ENCODE measurements around the gene NFIC. TPM values are rescaled to one million over a fixed set of nuclear protein-coding genes. Genes with fewer than 3 reads are reported as not detected.

NFIC gene
- total and polyA plus RNA-seq, 4 donors = 12.8 to 100 (median 75.1) TPM

DNA sequence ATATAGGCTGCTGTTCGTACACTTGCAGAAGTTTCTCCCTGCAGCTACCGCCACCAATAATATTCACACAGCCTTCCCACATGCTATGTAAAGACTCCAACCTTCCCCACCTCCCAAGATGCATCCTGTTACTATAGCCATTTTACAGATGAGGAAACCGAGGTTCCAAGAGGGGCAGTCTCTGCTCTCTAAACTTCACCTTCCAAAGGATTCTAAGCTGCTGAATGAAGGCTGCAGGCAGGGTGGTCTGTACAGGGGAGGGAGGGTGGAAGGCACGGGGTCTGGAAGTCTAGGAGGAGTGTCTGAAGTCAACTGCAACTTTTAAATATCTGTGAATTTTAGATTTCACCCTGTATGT lies 1.9 kb upstream of the NFIC start:
- H3K27ac ChIP-seq (ENCODE audit: low read depth in 1 of 2, low read length in 2 of 2) = no peak overlapping the region
- no peak for TF ChIP-seq HNF4A (conservative IDR thresholded peaks at IDR 0.05)
- no peak for TF ChIP-seq HNF4G (IDR thresholded peaks at IDR 0.05)
- no peak for DNase-seq (ENCODE audit: low spot score)
- H3K9ac ChIP-seq (ENCODE audit: low read depth in 1 of 2, low read length in 2 of 2) = no peak overlapping the region
- H3K36me3 ChIP-seq (ENCODE audit: control insufficient read depth in 4 of 4, insufficient read depth in 3 of 4, low read depth in 1 of 4, low read length in 3 of 4) = no peaks in the 10 kb centered on the region
- no peaks in the 10 kb centered on the region for H3K27me3 ChIP-seq (ENCODE audit: control insufficient read depth in 4 of 4, insufficient read depth in 4 of 4, low read length in 3 of 4)
- H3K4me3 ChIP-seq (ENCODE audit: low read depth in 1 of 3, low read length in 3 of 3) = no peak overlapping the region
- H3K9me3 ChIP-seq (ENCODE audit: control insufficient read depth in 4 of 4, low read length in 3 of 4) = no peaks in the 10 kb centered on the region
- 87% methylated on average over 4 of the region's 4 CpGs for WGBS
- H3K4me1 ChIP-seq (ENCODE audit: control insufficient read depth in 4 of 4, insufficient read depth in 4 of 4, low read length in 3 of 4) = peaks cover 5 to 51% (median 34%) of the 10 kb centered on the region in 4 donors

- TF ChIP-seq HNF4A (conservative IDR thresholded peaks at IDR 0.05) = peak in 1 of 2 donors; percentile 37
- peak; percentile 30 to 50 for TF ChIP-seq RXRA (IDR thresholded peaks at IDR 0.05)
- TF ChIP-seq EGR1 (IDR thresholded peaks at IDR 0.05; ENCODE audit: low read depth in 2 of 2) = no peak
- no peak for TF ChIP-seq GABPA (IDR thresholded peaks at IDR 0.05 in 1 of 2, conservative IDR thresholded peaks at IDR 0.05 in 1 of 2)
- peak; percentile 48 for TF ChIP-seq NR2F2 (IDR thresholded peaks at IDR 0.05)
- Histone ChIP-seq H3K27ac (ENCODE audit: low read depth in 1 of 2, low read length in 2 of 2) (peak overlapping the region; percentile 95 to 97), H3K27me3 (ENCODE audit: control insufficient read depth in 4 of 4, insufficient read depth in 4 of 4, low read length in 3 of 4) (no peaks in the 10 kb centered on the region), H3K9me3 (ENCODE audit: control insufficient read depth in 4 of 4, low read length in 3 of 4) (no peaks in the 10 kb centered on the region), H3K4me1 (ENCODE audit: control insufficient read depth in 4 of 4, insufficient read depth in 4 of 4, low read length in 3 of 4) (peaks cover 5 to 59% (median 38%) of the 10 kb centered on the region in 4 donors), H3K9ac (ENCODE audit: low read depth in 1 of 2, low read length in 2 of 2) (peak overlapping the region in 1 of 2 donors; percentile 24), H3K4me3 (ENCODE audit: low read depth in 1 of 3, low read length in 3 of 3) (peak overlapping the region in 2 of 3 donors; percentile 7 to 92), H3K36me3 (ENCODE audit: control insufficient read depth in 4 of 4, insufficient read depth in 3 of 4, low read depth in 1 of 4, low read length in 3 of 4) (no peaks in the 10 kb centered on the region)
- no peak for DNase-seq (ENCODE audit: low spot score)
- WGBS = 43% methylated on average over 9 of the region's 9 CpGs
Observed at GRCh38 chr19:3365093-3365835, 1.1 kb upstream of the NFIC start.

DNA sequence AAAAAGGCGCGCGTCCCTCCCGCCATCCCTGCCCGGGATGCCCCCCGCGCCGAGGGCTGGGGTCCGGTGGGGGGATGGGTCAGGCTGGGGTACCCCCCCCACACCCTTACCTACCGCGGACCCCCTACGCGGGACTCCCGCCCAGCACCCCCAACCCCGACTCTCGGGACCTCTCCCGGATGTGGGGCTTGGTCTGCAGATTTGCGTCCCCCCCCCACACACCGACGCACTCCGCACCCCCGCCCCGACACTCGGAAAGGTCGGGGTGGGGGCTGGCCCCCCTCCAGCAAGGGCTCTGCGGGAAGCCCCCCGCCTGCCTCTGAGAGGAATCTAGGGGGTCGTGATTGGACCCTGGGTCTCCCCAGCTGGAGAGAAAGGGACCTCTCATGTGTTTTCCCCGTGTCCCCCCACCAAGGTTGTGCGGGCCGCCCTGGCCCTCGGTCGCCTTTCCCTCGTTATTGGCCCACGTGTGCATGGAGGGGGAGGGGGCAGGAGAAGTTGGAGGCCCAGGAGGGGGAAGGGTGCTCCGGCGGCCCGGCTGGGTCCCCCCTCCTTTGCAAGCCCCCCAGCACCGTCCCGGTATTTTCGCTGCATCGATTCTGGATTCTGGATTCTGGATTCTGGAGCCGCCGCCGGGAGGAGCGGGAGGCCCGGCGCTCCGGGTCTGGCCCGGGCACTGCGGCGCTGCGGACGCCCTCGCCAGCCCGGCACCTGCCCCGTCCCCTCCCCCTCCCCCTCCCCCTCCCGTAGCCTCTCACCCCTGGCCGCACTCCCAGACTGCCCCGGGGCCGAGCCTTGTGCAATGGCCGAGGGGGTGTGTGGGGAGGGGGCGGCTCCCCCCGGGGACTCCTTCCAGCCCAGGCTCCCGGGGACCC lies 607 bp downstream of the NFIC start:
- Histone ChIP-seq H3K27ac (ENCODE audit: low read depth in 1 of 2, low read length in 2 of 2) (peak overlapping the region; percentile 95 to 97), H3K27me3 (ENCODE audit: control insufficient read depth in 4 of 4, insufficient read depth in 4 of 4, low read length in 3 of 4) (no peaks in the 10 kb centered on the region), H3K4me1 (ENCODE audit: control insufficient read depth in 4 of 4, insufficient read depth in 4 of 4, low read length in 3 of 4) (peaks cover 5 to 67% (median 44%) of the 10 kb centered on the region in 4 donors), H3K9ac (ENCODE audit: low read depth in 1 of 2, low read length in 2 of 2) (peak overlapping the region; percentile 97 to 99), H3K9me3 (ENCODE audit: control insufficient read depth in 4 of 4, low read length in 3 of 4) (no peaks in the 10 kb centered on the region), H3K36me3 (ENCODE audit: control insufficient read depth in 4 of 4, insufficient read depth in 3 of 4, low read depth in 1 of 4, low read length in 3 of 4) (no peaks in the 10 kb centered on the region), H3K4me3 (ENCODE audit: low read depth in 1 of 3, low read length in 3 of 3) (peak overlapping the region; percentile 90 to 92 (median 90))
- TF ChIP-seq YY1 (IDR thresholded peaks at IDR 0.05) = peak; percentile 43
- peak; percentile 14 for TF ChIP-seq TAF1 (conservative IDR thresholded peaks at IDR 0.05)
- TF ChIP-seq FOXA1 (IDR thresholded peaks at IDR 0.05) = no peak
- TF ChIP-seq, protein P1, sequence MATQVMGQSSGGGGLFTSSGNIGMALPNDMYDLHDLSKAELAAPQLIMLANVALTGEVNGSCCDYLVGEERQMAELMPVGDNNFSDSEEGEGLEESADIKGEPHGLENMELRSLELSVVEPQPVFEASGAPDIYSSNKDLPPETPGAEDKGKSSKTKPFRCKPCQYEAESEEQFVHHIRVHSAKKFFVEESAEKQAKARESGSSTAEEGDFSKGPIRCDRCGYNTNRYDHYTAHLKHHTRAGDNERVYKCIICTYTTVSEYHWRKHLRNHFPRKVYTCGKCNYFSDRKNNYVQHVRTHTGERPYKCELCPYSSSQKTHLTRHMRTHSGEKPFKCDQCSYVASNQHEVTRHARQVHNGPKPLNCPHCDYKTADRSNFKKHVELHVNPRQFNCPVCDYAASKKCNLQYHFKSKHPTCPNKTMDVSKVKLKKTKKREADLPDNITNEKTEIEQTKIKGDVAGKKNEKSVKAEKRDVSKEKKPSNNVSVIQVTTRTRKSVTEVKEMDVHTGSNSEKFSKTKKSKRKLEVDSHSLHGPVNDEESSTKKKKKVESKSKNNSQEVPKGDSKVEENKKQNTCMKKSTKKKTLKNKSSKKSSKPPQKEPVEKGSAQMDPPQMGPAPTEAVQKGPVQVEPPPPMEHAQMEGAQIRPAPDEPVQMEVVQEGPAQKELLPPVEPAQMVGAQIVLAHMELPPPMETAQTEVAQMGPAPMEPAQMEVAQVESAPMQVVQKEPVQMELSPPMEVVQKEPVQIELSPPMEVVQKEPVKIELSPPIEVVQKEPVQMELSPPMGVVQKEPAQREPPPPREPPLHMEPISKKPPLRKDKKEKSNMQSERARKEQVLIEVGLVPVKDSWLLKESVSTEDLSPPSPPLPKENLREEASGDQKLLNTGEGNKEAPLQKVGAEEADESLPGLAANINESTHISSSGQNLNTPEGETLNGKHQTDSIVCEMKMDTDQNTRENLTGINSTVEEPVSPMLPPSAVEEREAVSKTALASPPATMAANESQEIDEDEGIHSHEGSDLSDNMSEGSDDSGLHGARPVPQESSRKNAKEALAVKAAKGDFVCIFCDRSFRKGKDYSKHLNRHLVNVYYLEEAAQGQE (IDR thresholded peaks at IDR 0.05) = peak; percentile 58
- TF ChIP-seq JUND (IDR thresholded peaks at IDR 0.05) = no peak
- TF ChIP-seq, protein P2, sequence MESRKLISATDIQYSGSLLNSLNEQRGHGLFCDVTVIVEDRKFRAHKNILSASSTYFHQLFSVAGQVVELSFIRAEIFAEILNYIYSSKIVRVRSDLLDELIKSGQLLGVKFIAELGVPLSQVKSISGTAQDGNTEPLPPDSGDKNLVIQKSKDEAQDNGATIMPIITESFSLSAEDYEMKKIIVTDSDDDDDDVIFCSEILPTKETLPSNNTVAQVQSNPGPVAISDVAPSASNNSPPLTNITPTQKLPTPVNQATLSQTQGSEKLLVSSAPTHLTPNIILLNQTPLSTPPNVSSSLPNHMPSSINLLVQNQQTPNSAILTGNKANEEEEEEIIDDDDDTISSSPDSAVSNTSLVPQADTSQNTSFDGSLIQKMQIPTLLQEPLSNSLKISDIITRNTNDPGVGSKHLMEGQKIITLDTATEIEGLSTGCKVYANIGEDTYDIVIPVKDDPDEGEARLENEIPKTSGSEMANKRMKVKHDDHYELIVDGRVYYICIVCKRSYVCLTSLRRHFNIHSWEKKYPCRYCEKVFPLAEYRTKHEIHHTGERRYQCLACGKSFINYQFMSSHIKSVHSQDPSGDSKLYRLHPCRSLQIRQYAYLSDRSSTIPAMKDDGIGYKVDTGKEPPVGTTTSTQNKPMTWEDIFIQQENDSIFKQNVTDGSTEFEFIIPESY (IDR thresholded peaks at IDR 0.05) = no peak
- peak in 1 of 2 donors; percentile 46 for TF ChIP-seq RXRA (IDR thresholded peaks at IDR 0.05)
- TF ChIP-seq HNF4A (conservative IDR thresholded peaks at IDR 0.05) = peak in 1 of 2 donors; percentile 7
- peak in 1 of 2 donors; percentile 40 for TF ChIP-seq EGR1 (IDR thresholded peaks at IDR 0.05; ENCODE audit: low read depth in 2 of 2)
- no peak for TF ChIP-seq HNF4G (IDR thresholded peaks at IDR 0.05)
- TF ChIP-seq SP1 (IDR thresholded peaks at IDR 0.05) = peak; percentile 26
- no peak for TF ChIP-seq GABPA (IDR thresholded peaks at IDR 0.05 in 1 of 2, conservative IDR thresholded peaks at IDR 0.05 in 1 of 2)
- TF ChIP-seq, protein P3, sequence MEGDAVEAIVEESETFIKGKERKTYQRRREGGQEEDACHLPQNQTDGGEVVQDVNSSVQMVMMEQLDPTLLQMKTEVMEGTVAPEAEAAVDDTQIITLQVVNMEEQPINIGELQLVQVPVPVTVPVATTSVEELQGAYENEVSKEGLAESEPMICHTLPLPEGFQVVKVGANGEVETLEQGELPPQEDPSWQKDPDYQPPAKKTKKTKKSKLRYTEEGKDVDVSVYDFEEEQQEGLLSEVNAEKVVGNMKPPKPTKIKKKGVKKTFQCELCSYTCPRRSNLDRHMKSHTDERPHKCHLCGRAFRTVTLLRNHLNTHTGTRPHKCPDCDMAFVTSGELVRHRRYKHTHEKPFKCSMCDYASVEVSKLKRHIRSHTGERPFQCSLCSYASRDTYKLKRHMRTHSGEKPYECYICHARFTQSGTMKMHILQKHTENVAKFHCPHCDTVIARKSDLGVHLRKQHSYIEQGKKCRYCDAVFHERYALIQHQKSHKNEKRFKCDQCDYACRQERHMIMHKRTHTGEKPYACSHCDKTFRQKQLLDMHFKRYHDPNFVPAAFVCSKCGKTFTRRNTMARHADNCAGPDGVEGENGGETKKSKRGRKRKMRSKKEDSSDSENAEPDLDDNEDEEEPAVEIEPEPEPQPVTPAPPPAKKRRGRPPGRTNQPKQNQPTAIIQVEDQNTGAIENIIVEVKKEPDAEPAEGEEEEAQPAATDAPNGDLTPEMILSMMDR (IDR thresholded peaks at IDR 0.05; ENCODE audit: low read depth, low read length, missing input control) = no peak
- peak; percentile 67 for DNase-seq (ENCODE audit: low spot score)
- 1% methylated on average over 65 of the region's 65 CpGs for WGBS
